CD14-positive monocyte (primary cell): ENCODE results near the gene ERLEC1. TPM values are rescaled to one million over a fixed set of nuclear protein-coding genes. Genes with fewer than 3 reads are reported as not detected.

Experiments
- DNase-seq, 3 donors: peaks; one replicate each; pipeline ENCODE4 v3.0.0-alpha.2; 2011 to 2022
- H2AFZ ChIP-seq: 2 replicates; pipeline ENCODE4 v1.6.0; 2012; ENCODE audit warnings: mild to moderate bottlenecking, low read depth, low read length, inconsistent platforms; ENCODE audit not compliant: insufficient read depth, poor library complexity, severe bottlenecking
- H3K27ac ChIP-seq, 2 donors: 1 replicate in 1 of 2; 2 replicates in 1 of 2; pipeline ENCODE4 v1.5.1; 2012 to 2013; ENCODE audit warnings: low read length in 2 of 2, control low read depth in 1 of 2, inconsistent platforms in 1 of 2, low read depth in 1 of 2, mild to moderate bottlenecking in 1 of 2
- H3K27me3 ChIP-seq, 2 donors: one replicate each; pipeline versions ENCODE4 v1.6.0 to v1.6.1; 2011 to 2013; ENCODE audit warnings: low read length in 2 of 2; ENCODE audit not compliant: control insufficient read depth in 2 of 2, insufficient read depth in 2 of 2
- H3K36me3 ChIP-seq, 2 donors: replicated peaks in 1 of 2; 1 replicate in 1 of 2; 2 replicates in 1 of 2; pipeline versions ENCODE4 v1.5.1 to v1.6.1; 2012 to 2013; ENCODE audit warnings: low read length in 2 of 2, control low read depth in 1 of 2, inconsistent platforms in 1 of 2, mild to moderate bottlenecking in 1 of 2; ENCODE audit not compliant: insufficient read depth in 2 of 2, control insufficient read depth in 1 of 2
- H3K4me1 ChIP-seq, 2 donors: 1 replicate in 1 of 2; 2 replicates in 1 of 2; pipeline versions ENCODE4 v1.5.1 to v1.6.1; 2012 to 2013; ENCODE audit warnings: low read length in 2 of 2, control low read depth in 1 of 2, inconsistent platforms in 1 of 2, mild to moderate bottlenecking in 1 of 2, moderate library complexity in 1 of 2; ENCODE audit not compliant: insufficient read depth in 2 of 2, control insufficient read depth in 1 of 2
- H3K4me2 ChIP-seq: replicated peaks from 2 replicates; pipeline ENCODE3; 2012; ENCODE audit warnings: low read length, moderate library complexity, mild to moderate bottlenecking; ENCODE audit not compliant: poor library complexity, severe bottlenecking; ENCODE audit errors: extremely low read depth
- H3K4me3 ChIP-seq, 3 experiments: fragments of 200-600 bp in 1 of 3; sonication (generic) in 1 of 3; replicated peaks in 1 of 3; 1 replicate in 2 of 3; 2 replicates in 1 of 3; pipeline ENCODE4 v1.5.1; 2011 to 2013; ENCODE audit warnings: low read length in 3 of 3, mild to moderate bottlenecking in 3 of 3, control low read depth in 2 of 3, low read depth in 2 of 3, inconsistent platforms in 1 of 3, moderate library complexity in 1 of 3
- H3K79me2 ChIP-seq: 2 replicates; pipeline ENCODE4 v1.6.0; 2012; ENCODE audit warnings: mild to moderate bottlenecking, control low read depth, inconsistent platforms, low read length, moderate library complexity; ENCODE audit not compliant: insufficient read depth
- H3K9ac ChIP-seq: 2 replicates; pipeline ENCODE4 v1.6.0; 2017; ENCODE audit warnings: low read length, mild to moderate bottlenecking; ENCODE audit not compliant: insufficient read depth, poor library complexity, severe bottlenecking
- H3K9me3 ChIP-seq, 2 donors: replicated peaks in 1 of 2; 1 replicate in 1 of 2; 2 replicates in 1 of 2; pipeline versions ENCODE4 v1.5.1 to v1.6.1; 2012 to 2013; ENCODE audit warnings: low read length in 2 of 2, control low read depth in 1 of 2; ENCODE audit not compliant: control insufficient read depth in 1 of 2, insufficient read depth in 1 of 2
- H4K20me1 ChIP-seq: 2 replicates; pipeline ENCODE4 v1.6.0; 2012; ENCODE audit warnings: mild to moderate bottlenecking, low read length, control low read depth, moderate library complexity; ENCODE audit not compliant: insufficient read depth
- H3K27ac Mint-ChIP-seq, 7 donors: one replicate each; pipeline ENCODE4 v1.8.0; 2020; ENCODE audit warnings: mild to moderate bottlenecking in 7 of 7, mixed read lengths in 7 of 7, moderate library complexity in 6 of 7, inconsistent platforms in 2 of 7
- H3K27me3 Mint-ChIP-seq, 3 donors: one replicate each; pipeline ENCODE4 v1.8.0; 2021 to 2022; ENCODE audit warnings: low read depth in 3 of 3, mild to moderate bottlenecking in 3 of 3, mixed read lengths in 3 of 3, moderate library complexity in 3 of 3, inconsistent platforms in 1 of 3
- H3K36me3 Mint-ChIP-seq, 2 donors: one replicate each; pipeline ENCODE4 v1.8.0; 2020; ENCODE audit warnings: mixed read lengths in 2 of 2, inconsistent platforms in 1 of 2, mild to moderate bottlenecking in 1 of 2
- H3K4me1 Mint-ChIP-seq: one replicate; pipeline ENCODE4 v1.8.0; 2020; ENCODE audit warnings: mild to moderate bottlenecking, mixed read lengths
- H3K4me3 Mint-ChIP-seq, 2 donors: one replicate each; pipeline ENCODE4 v1.8.0; 2020; ENCODE audit warnings: mild to moderate bottlenecking in 2 of 2, mixed read lengths in 2 of 2, moderate library complexity in 1 of 2
- H3K9me3 Mint-ChIP-seq, 7 donors: one replicate each; pipeline ENCODE4 v1.8.0; 2020 to 2022; ENCODE audit warnings: mixed read lengths in 7 of 7, mild to moderate bottlenecking in 6 of 7, moderate library complexity in 6 of 7, inconsistent platforms in 2 of 7
- CTCF ChIP-seq: fragments of 200-600 bp; IDR thresholded peaks from one replicate; pipeline ENCODE4 v1.8.0; 2022; ENCODE audit warnings: antibody characterized with exemption, mild to moderate bottlenecking
- WGBS: methylation state at CpG from one replicate; pipeline ENCODE4 v1.1.5; 2013; ENCODE audit warnings: missing lambda C conversion rate; ENCODE audit not compliant: insufficient coverage; 5-methylcytosine and 5-hydroxymethylcytosine counted together
- intact Hi-C, 2 donors: fragments of 100-400 bp; cut with micrococcal nuclease; formaldehyde crosslinking; loops; one replicate each; pipeline versions ENCODE4 v1.15.0 to v1.15.1; 2023
- polyA plus RNA-seq, 3 donors: library from polyadenylated mRNA; depleted of rRNA in 1 of 3; unstranded in 2 of 3; stranded (reverse) in 1 of 3; fragments of 300-500 nt in 2 of 3; fragments of >200 nt in 1 of 3; fragmentation: Illumina TruSeq in 2 of 3; gene quantifications; 1 replicate in 2 of 3; 2 replicates in 1 of 3; pipeline ENCODE4 v1.2.3, GENCODE V29; 2012 to 2021

ERLEC1 gene
- polyA plus RNA-seq, 3 donors = 11.4 to 23.8 (median 23.7) TPM

GRCh38 chr2:53793821-53794220 lies 7.0 kb downstream of the ERLEC1 start:
- 100% methylated on average over 1 of the region's 3 CpGs for WGBS

GRCh38 chr2:53801547-53801946 lies 14.7 kb downstream of the ERLEC1 start:
- H3K27me3 ChIP-seq = no peaks in the 10 kb centered on the region
- Mint-ChIP-seq H3K27me3 (no peaks in the 10 kb centered on the region), H3K4me1 (no peaks in the 10 kb centered on the region), H3K36me3 (peaks cover 62 to 76% of the 10 kb centered on the region in 2 donors), H3K27ac (no peak overlapping the region), H3K4me3 (no peak overlapping the region), H3K9me3 (no peaks in the 10 kb centered on the region)
- H3K79me2 ChIP-seq = no peaks in the 10 kb centered on the region
- no peak for DNase-seq
- TF ChIP-seq CTCF = no peak
- H3K4me3 ChIP-seq = no peak overlapping the region
- intact Hi-C loops = no loop called here
- H3K4me1 ChIP-seq = no peaks in the 10 kb centered on the region
- H3K36me3 ChIP-seq = peaks cover 61 to 96% of the 10 kb centered on the region in 2 donors
- no peaks in the 10 kb centered on the region for H3K9me3 ChIP-seq
- H3K4me2 ChIP-seq = no peak overlapping the region
- no peak overlapping the region for H3K27ac ChIP-seq
- H4K20me1 ChIP-seq = no peaks in the 10 kb centered on the region
- no peak overlapping the region for H2AFZ ChIP-seq
- no peak overlapping the region for H3K9ac ChIP-seq

More at GRCh38 chr2:53793821-53794220, 7.0 kb downstream of the ERLEC1 start:
- H3K27ac Mint-ChIP-seq = no peak overlapping the region
- Histone ChIP-seq H3K36me3 (peaks cover 36 to 50% of the 10 kb centered on the region in 2 donors), H3K4me3 (no peak overlapping the region), H4K20me1 (peaks cover 6% of the 10 kb centered on the region), H3K4me2 (no peak overlapping the region), H3K79me2 (peaks cover 49% of the 10 kb centered on the region), H3K27ac (no peak overlapping the region), H3K9me3 (no peaks in the 10 kb centered on the region), H3K4me1 (no peaks in the 10 kb centered on the region), H3K9ac (no peak overlapping the region), H3K27me3 (no peaks in the 10 kb centered on the region), H2AFZ (no peak overlapping the region)
- H3K9me3 Mint-ChIP-seq = no peaks in the 10 kb centered on the region
- peaks cover 30 to 45% of the 10 kb centered on the region in 2 donors for H3K36me3 Mint-ChIP-seq
- intact Hi-C loops = no loop called here
- no peak overlapping the region for H3K4me3 Mint-ChIP-seq
- H3K4me1 Mint-ChIP-seq = peaks cover 3% of the 10 kb centered on the region
- no peaks in the 10 kb centered on the region for H3K27me3 Mint-ChIP-seq
- TF ChIP-seq CTCF = no peak
- no peak for DNase-seq
